Rectal smooth muscle tissue (tissue), 1 donor: Measurements from ENCODE around the gene NVL.

Experiments
- H3K27ac ChIP-seq: one replicate; pipeline ENCODE4 v1.7.0; 2013; ENCODE audit warnings: low read depth, low read length, inconsistent platforms
- H3K27me3 ChIP-seq: one replicate; pipeline ENCODE4 v1.7.0; 2013; ENCODE audit warnings: low read length; ENCODE audit not compliant: control insufficient read depth, insufficient read depth
- H3K36me3 ChIP-seq: one replicate; pipeline ENCODE4 v1.7.0; 2013; ENCODE audit warnings: low read length; ENCODE audit not compliant: control insufficient read depth, insufficient read depth
- H3K4me1 ChIP-seq: one replicate; pipeline ENCODE4 v1.7.0; 2013; ENCODE audit warnings: low read length; ENCODE audit not compliant: control insufficient read depth, insufficient read depth
- H3K4me3 ChIP-seq: one replicate; pipeline ENCODE4 v1.7.0; 2013; ENCODE audit warnings: low read length
- H3K9ac ChIP-seq: one replicate; pipeline ENCODE4 v1.7.0; 2013; ENCODE audit warnings: low read length

NVL gene

GRCh38 chr1:224298346-224299330, 31.3 kb downstream of the NVL start:
- H3K27me3 ChIP-seq: no peaks in the 10 kb centered on the region
- H3K27ac ChIP-seq: no peak overlapping the region
- H3K36me3 ChIP-seq: peaks cover 27% of the 10 kb centered on the region
- H3K9ac ChIP-seq: no peak overlapping the region
- H3K4me3 ChIP-seq: no peak overlapping the region
- no peaks in the 10 kb centered on the region for H3K4me1 ChIP-seq

GRCh38 chr1:224294775-224295174, 35.2 kb downstream of the NVL start:
- no peaks in the 10 kb centered on the region for H3K4me1 ChIP-seq
- no peak overlapping the region for H3K4me3 ChIP-seq
- no peaks in the 10 kb centered on the region for H3K27me3 ChIP-seq
- no peak overlapping the region for H3K27ac ChIP-seq
- no peak overlapping the region for H3K9ac ChIP-seq
- peaks cover 19% of the 10 kb centered on the region for H3K36me3 ChIP-seq

GRCh38 chr1:224292419-224292818, 37.6 kb downstream of the NVL start:
- no peaks in the 10 kb centered on the region for H3K27me3 ChIP-seq
- no peak overlapping the region for H3K9ac ChIP-seq
- H3K36me3 ChIP-seq: peaks cover 19% of the 10 kb centered on the region

GRCh38 chr1:224289396-224289795, 40.6 kb downstream of the NVL start:
- Histone ChIP-seq H3K27ac (no peak overlapping the region), H3K4me3 (no peak overlapping the region), H3K9ac (no peak overlapping the region), H3K27me3 (no peaks in the 10 kb centered on the region), H3K36me3 (peaks cover 16% of the 10 kb centered on the region), H3K4me1 (no peaks in the 10 kb centered on the region)

More at GRCh38 chr1:224292419-224292818, 37.6 kb downstream of the NVL start:
- no peak overlapping the region for H3K27ac ChIP-seq
- no peaks in the 10 kb centered on the region for H3K4me1 ChIP-seq
- H3K4me3 ChIP-seq: no peak overlapping the region

GRCh38 chr1:224287714-224288113, 42.3 kb downstream of the NVL start:
- no peak overlapping the region for H3K9ac ChIP-seq
- no peak overlapping the region for H3K27ac ChIP-seq
- H3K27me3 ChIP-seq: no peaks in the 10 kb centered on the region
- H3K36me3 ChIP-seq: peaks cover 10% of the 10 kb centered on the region
- H3K4me3 ChIP-seq: no peak overlapping the region
- no peaks in the 10 kb centered on the region for H3K4me1 ChIP-seq

GRCh38 chr1:224282140-224282539, 47.8 kb downstream of the NVL start:
- no peak overlapping the region for H3K27ac ChIP-seq
- no peaks in the 10 kb centered on the region for H3K27me3 ChIP-seq
- peaks cover 5% of the 10 kb centered on the region for H3K36me3 ChIP-seq
- H3K9ac ChIP-seq: no peak overlapping the region
- no peaks in the 10 kb centered on the region for H3K4me1 ChIP-seq
- no peak overlapping the region for H3K4me3 ChIP-seq

GRCh38 chr1:224276771-224277487, 53.0 kb downstream of the NVL start:
- peaks cover 3% of the 10 kb centered on the region for H3K36me3 ChIP-seq
- H3K27me3 ChIP-seq: no peaks in the 10 kb centered on the region
- no peak overlapping the region for H3K9ac ChIP-seq
- no peak overlapping the region for H3K4me3 ChIP-seq
- no peaks in the 10 kb centered on the region for H3K4me1 ChIP-seq
- H3K27ac ChIP-seq: no peak overlapping the region

- Histone ChIP-seq H3K36me3 (peaks cover 3% of the 10 kb centered on the region), H3K4me1 (no peaks in the 10 kb centered on the region), H3K9ac (no peak overlapping the region), H3K27me3 (no peaks in the 10 kb centered on the region), H3K27ac (no peak overlapping the region), H3K4me3 (no peak overlapping the region)
Measured at GRCh38 chr1:224274970-224275626, 54.9 kb downstream of the NVL start.

GRCh38 chr1:224273641-224274040, 56.3 kb downstream of the NVL start:
- Histone ChIP-seq H3K4me3 (no peak overlapping the region), H3K4me1 (no peaks in the 10 kb centered on the region), H3K9ac (no peak overlapping the region), H3K27ac (no peak overlapping the region), H3K27me3 (no peaks in the 10 kb centered on the region), H3K36me3 (peaks cover 3% of the 10 kb centered on the region)

- Histone ChIP-seq H3K4me1 (no peaks in the 10 kb centered on the region), H3K36me3 (peaks cover 3% of the 10 kb centered on the region), H3K27ac (no peak overlapping the region)
Measured at GRCh38 chr1:224271106-224271505, 58.9 kb downstream of the NVL start.

GRCh38 chr1:224267925-224268324, 62.0 kb downstream of the NVL start:
- Histone ChIP-seq H3K27me3 (no peaks in the 10 kb centered on the region), H3K4me1 (no peaks in the 10 kb centered on the region), H3K36me3 (no peaks in the 10 kb centered on the region), H3K9ac (no peak overlapping the region), H3K4me3 (no peak overlapping the region), H3K27ac (no peak overlapping the region)

More at GRCh38 chr1:224271106-224271505, 58.9 kb downstream of the NVL start:
- Histone ChIP-seq H3K9ac (no peak overlapping the region), H3K4me3 (no peak overlapping the region), H3K27me3 (no peaks in the 10 kb centered on the region)
